ENCODE data around the gene LINGO3. TPM values are rescaled to one million over a fixed set of nuclear protein-coding genes. Genes with fewer than 3 reads are reported as not detected.
A peak's percentile ranks its signal among the peaks of the same experiment; 100 is the strongest.

Gene LINGO3
- total RNA-seq, 1 experiment from 2014 or later: not detected

GRCh38 chr19:2341244-2341751, 33.3 kb upstream of the LINGO3 start:
- in situ Hi-C loops (cut with HindIII; ENCODE audit: low pct_unique_long_range_greater_than_20kb, low sequenced_read_pairs): no loop called here
- DNase-seq (ENCODE audit: low read depth): no peak

GRCh38 chr19:2340496-2341243, 32.7 kb upstream of the LINGO3 start:
- no peak for DNase-seq (ENCODE audit: low read depth)
- in situ Hi-C loops (cut with HindIII; ENCODE audit: low pct_unique_long_range_greater_than_20kb, low sequenced_read_pairs): no loop called here

- DNase-seq (ENCODE audit: low read depth): no peak
- in situ Hi-C loops (cut with HindIII; ENCODE audit: low pct_unique_long_range_greater_than_20kb, low sequenced_read_pairs): no loop called here
Measured at GRCh38 chr19:2339644-2340310, 31.8 kb upstream of the LINGO3 start.

- DNase-seq (ENCODE audit: low read depth): no peak
- in situ Hi-C loops (cut with HindIII; ENCODE audit: low pct_unique_long_range_greater_than_20kb, low sequenced_read_pairs): no loop called here
Measured at GRCh38 chr19:2338751-2339643, 31.0 kb upstream of the LINGO3 start.

- DNase-seq (ENCODE audit: low read depth): no peak
Measured at GRCh38 chr19:2338055-2338615, 30.2 kb upstream of the LINGO3 start.

GRCh38 chr19:2337329-2337707, 29.4 kb upstream of the LINGO3 start:
- DNase-seq (ENCODE audit: low read depth): peak; percentile 18
- in situ Hi-C loops (cut with HindIII; ENCODE audit: low pct_unique_long_range_greater_than_20kb, low sequenced_read_pairs): no loop called here

More at GRCh38 chr19:2338055-2338615, 30.2 kb upstream of the LINGO3 start:
- in situ Hi-C loops (cut with HindIII; ENCODE audit: low pct_unique_long_range_greater_than_20kb, low sequenced_read_pairs): no loop called here

GRCh38 chr19:2336528-2337328, 28.8 kb upstream of the LINGO3 start:
- in situ Hi-C loops (cut with HindIII; ENCODE audit: low pct_unique_long_range_greater_than_20kb, low sequenced_read_pairs): no loop called here
- DNase-seq (ENCODE audit: low read depth): no peak

GRCh38 chr19:2335848-2336247, 27.9 kb upstream of the LINGO3 start:
- no peak for DNase-seq (ENCODE audit: low read depth)
- in situ Hi-C loops (cut with HindIII; ENCODE audit: low pct_unique_long_range_greater_than_20kb, low sequenced_read_pairs): no loop called here

GRCh38 chr19:2334986-2335846, 27.3 kb upstream of the LINGO3 start:
- in situ Hi-C loops (cut with HindIII; ENCODE audit: low pct_unique_long_range_greater_than_20kb, low sequenced_read_pairs): no loop called here
- no peak for DNase-seq (ENCODE audit: low read depth)

GRCh38 chr19:2334426-2334825, 26.5 kb upstream of the LINGO3 start:
- in situ Hi-C loops (cut with HindIII; ENCODE audit: low pct_unique_long_range_greater_than_20kb, low sequenced_read_pairs): no loop called here
- no peak for DNase-seq (ENCODE audit: low read depth)

- DNase-seq (ENCODE audit: low read depth): no peak
- in situ Hi-C loops (cut with HindIII; ENCODE audit: low pct_unique_long_range_greater_than_20kb, low sequenced_read_pairs): no loop called here
Measured at GRCh38 chr19:2333807-2334211, 25.9 kb upstream of the LINGO3 start.

GRCh38 chr19:2333027-2333806, 25.3 kb upstream of the LINGO3 start:
- in situ Hi-C loops (cut with HindIII; ENCODE audit: low pct_unique_long_range_greater_than_20kb, low sequenced_read_pairs): no loop called here
- no peak for DNase-seq (ENCODE audit: low read depth)

- no peak for DNase-seq (ENCODE audit: low read depth)
- in situ Hi-C loops (cut with HindIII; ENCODE audit: low pct_unique_long_range_greater_than_20kb, low sequenced_read_pairs): no loop called here
Measured at GRCh38 chr19:2332341-2333026, 24.5 kb upstream of the LINGO3 start.

- in situ Hi-C loops (cut with HindIII; ENCODE audit: low pct_unique_long_range_greater_than_20kb, low sequenced_read_pairs): no loop called here
- DNase-seq (ENCODE audit: low read depth): no peak
Measured at GRCh38 chr19:2331601-2332246, 23.8 kb upstream of the LINGO3 start.

GRCh38 chr19:2330632-2331284, 22.8 kb upstream of the LINGO3 start:
- DNase-seq (ENCODE audit: low read depth): no peak
- in situ Hi-C loops (cut with HindIII; ENCODE audit: low pct_unique_long_range_greater_than_20kb, low sequenced_read_pairs): no loop called here
